GM06990 (cell line): ENCODE data around the gene MKLN1.
A peak's percentile ranks its signal among the peaks of the same experiment; 100 is the strongest.

Experiments used
- DNase-seq: peaks from one replicate; pipeline ENCODE4 v3.0.0-alpha.2; 2011; ENCODE audit not compliant: insufficient read length; ENCODE audit errors: extremely low read depth
- H3K27me3 ChIP-seq: replicated peaks from 2 replicates; pipeline ENCODE4 v1.6.0; 2011; ENCODE audit warnings: low read length; ENCODE audit not compliant: control insufficient read depth, insufficient read depth
- H3K36me3 ChIP-seq: 2 replicates; pipeline ENCODE4 v1.5.1; 2011; ENCODE audit warnings: low read length; ENCODE audit not compliant: control insufficient read depth, insufficient read depth
- H3K4me3 ChIP-seq: replicated peaks from 2 replicates; pipeline ENCODE4 v1.5.1; 2011; ENCODE audit warnings: low read depth, mild to moderate bottlenecking, control low read depth, low read length
- TF ChIP-seq, protein P1 (sequence below): IDR thresholded peaks from 2 replicates; pipeline ENCODE4 v1.5.1; 2011; ENCODE audit warnings: low read length, control low read depth, mild to moderate bottlenecking, inconsistent platforms; ENCODE audit not compliant: insufficient read depth, poor library complexity, severe bottlenecking

The MKLN1 gene

DNA sequence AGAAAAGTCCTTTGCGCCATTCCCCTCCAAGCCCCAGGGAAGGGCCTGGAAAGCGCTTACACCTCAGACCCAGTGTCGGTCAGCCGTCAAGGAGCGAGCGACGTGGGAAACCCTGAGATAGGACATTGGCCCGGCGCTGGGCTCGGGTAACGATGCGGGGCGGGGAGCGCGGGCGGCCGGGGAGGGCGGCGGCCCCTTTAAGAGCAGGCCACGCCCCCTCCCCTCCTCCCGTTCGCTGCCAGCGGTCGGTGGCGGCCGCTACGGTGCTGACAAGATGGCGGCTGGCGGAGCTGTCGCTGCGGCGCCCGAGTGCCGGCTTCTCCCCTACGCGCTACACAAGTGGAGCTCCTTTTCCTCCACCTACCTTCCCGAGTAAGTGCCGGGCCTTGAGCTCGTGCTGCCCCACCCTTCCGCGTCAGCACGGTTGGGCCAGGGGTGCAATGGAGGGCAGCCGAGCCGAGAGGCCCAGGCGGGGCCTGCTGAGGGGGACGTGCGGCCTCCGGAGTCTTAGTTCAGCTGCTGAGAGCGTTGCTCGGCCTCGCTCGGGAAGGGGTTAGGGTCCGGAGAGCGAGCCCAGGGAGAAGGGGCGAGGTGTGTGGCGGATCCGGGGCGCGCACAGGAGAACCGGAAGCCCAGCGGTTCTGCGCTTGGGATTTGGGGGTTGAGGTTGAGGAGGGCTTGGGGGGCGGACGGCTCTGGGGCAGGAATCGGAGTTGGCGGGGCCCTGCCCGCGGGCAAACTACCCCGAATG, at the start of gene MKLN1:
Gene MKLN1, plus strand, starts transcription at position 251 of the 751 bp plus-strand sequence. Its CDS starts 24 bp downstream, at position 275.
- TF ChIP-seq, protein P1, sequence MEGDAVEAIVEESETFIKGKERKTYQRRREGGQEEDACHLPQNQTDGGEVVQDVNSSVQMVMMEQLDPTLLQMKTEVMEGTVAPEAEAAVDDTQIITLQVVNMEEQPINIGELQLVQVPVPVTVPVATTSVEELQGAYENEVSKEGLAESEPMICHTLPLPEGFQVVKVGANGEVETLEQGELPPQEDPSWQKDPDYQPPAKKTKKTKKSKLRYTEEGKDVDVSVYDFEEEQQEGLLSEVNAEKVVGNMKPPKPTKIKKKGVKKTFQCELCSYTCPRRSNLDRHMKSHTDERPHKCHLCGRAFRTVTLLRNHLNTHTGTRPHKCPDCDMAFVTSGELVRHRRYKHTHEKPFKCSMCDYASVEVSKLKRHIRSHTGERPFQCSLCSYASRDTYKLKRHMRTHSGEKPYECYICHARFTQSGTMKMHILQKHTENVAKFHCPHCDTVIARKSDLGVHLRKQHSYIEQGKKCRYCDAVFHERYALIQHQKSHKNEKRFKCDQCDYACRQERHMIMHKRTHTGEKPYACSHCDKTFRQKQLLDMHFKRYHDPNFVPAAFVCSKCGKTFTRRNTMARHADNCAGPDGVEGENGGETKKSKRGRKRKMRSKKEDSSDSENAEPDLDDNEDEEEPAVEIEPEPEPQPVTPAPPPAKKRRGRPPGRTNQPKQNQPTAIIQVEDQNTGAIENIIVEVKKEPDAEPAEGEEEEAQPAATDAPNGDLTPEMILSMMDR = no peak
- no peaks in the 10 kb centered on the region for H3K27me3 ChIP-seq
- peak; percentile 91 for DNase-seq
- peaks cover under 1% of the 10 kb centered on the region for H3K36me3 ChIP-seq
- H3K4me3 ChIP-seq = peak within 1 kb of the TSS; percentile 96

DNA sequence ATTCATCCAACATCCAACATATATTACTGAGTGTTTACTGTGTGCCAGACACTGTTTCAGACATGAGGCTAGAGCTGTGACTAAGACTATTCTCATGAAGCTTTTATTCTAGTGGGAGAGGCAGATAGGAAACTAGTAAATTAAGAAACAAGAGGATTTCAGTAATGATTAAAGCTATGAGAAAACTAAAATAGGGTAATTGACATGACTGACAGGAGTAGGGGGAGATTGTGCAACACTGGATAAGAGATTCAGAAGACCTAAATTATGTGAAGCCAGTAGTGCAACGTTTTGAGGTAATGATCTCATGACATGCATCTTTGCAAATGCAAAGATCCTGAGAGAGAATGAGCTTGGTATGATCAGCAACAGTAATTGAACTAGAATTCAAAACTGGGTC, 48.6 kb upstream of the MKLN1 start:
- Histone ChIP-seq H3K36me3 (no peaks in the 10 kb centered on the region), H3K27me3 (no peaks in the 10 kb centered on the region), H3K4me3 (no peak overlapping the region)
- TF ChIP-seq, protein P1 = no peak
- no peak for DNase-seq

DNA sequence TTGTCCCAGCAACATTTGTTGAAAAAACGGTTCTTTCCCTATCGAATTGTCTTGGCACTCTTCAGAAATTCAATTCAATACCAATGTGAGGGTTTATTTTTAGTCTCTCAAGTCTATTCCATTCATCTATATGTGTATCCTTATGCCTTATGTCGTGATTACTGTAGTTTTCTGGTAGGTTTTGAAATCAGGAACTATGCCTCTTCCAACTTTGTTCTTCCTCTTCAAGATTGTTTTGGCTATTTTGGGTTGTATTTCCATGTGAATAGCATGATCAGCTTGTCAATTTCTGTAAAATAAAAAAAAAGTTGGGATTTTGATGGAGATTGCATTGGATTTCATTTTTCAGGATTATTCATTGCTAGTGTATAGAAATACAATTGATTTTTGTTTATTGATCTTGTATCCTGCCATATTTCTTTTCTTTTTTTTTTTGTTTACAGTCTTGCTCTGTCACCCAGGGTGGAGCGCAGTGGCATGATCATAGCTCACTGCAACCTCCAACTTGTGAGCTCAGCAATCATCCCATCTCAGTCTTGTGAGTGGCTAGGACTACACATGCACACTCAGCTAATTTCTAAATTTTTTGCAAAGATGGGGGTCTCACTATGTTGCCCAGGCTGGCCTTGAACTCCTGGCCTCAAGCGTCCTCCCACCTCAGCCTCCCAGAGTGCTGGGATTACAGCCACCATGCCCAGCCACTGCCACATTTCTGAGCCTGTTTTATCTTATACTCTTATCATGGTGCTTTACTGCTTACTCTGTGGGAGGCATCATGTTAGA, 46.2 kb upstream of the MKLN1 start:
- Histone ChIP-seq H3K27me3 (no peaks in the 10 kb centered on the region), H3K36me3 (no peaks in the 10 kb centered on the region), H3K4me3 (no peak overlapping the region)
- TF ChIP-seq, protein P1 = no peak
- no peak for DNase-seq

GRCh38 chr7:131284702-131285419, 42.8 kb upstream of the MKLN1 start:
- Histone ChIP-seq H3K36me3 (no peaks in the 10 kb centered on the region), H3K4me3 (no peak overlapping the region), H3K27me3 (no peaks in the 10 kb centered on the region)
- TF ChIP-seq, protein P1 = no peak
- no peak for DNase-seq

- H3K36me3 ChIP-seq = no peaks in the 10 kb centered on the region
- H3K4me3 ChIP-seq = no peak overlapping the region
- TF ChIP-seq, protein P1 = no peak
- H3K27me3 ChIP-seq = no peaks in the 10 kb centered on the region
- DNase-seq = no peak
These were observed 42.1 kb upstream of the MKLN1 start for GRCh38 chr7:131285556-131285955.
